ENCODE results near the gene SEC24C.

Gene SEC24C

GRCh38 chr10:73815719-73816030 lies 71.5 kb downstream of the SEC24C start:
- DNase-seq = no peak

DNA sequence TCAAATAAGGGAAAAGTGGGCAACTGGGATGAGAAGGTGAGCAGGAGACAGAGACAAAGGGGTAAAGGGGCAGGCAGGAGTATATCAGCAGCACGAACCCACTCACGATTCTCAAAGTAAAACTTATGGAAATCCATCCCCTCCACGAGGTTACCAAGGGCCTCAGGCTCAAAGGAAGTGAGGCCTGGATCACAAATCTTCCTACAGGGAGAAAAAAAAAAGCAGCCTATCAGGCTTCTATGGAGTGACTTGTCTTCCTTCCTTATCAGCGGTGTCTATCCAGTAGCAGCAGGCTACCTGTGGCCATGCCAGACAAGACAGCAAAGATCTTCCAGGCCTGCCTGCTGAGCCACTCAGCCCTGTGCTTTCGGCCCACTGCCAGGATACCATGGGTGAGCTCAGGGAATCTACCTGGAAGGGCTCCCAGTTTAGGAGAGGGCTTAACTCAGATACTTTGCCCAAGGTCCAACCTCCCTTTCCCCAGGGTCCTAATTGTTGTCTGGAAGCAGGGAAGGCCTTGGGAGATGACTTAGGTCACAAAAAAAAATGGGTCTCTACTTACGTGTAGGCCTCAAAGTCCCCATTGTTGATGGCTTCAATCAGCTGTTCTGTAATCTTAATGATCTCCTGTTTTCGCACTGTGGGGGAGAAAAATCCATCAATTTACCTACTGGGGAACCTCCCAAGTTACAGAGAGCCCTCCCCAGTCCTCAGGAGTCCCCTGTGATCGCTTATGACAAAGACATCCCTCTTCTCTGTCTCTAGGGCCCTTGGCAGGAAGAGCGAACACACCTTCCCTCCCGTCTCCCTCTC lies 73.0 kb downstream of the SEC24C start:
- DNase-seq = no peak

DNA sequence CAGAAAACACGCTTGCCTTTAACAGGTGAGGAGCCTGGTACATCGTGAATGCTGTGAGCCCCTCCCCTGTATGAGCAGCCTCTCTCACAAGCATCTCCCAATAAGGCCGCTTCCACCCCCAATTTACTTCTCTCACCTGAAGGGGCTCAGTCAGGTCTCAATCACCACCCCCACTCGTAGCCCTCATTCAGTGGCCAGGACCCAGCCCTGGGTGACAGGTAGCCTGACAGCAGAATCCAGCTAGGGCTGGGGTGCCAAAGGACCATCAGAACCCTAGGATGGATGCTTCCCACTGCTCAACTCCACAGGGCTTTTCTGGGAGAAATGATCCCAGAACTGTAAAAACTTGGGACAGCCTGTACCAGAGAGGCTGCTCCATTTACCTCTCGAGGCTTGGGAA lies 73.7 kb downstream of the SEC24C start:
- no peak for DNase-seq

- DNase-seq = no peak
Measured at GRCh38 chr10:73818402-73818801, 74.2 kb downstream of the SEC24C start.

DNA sequence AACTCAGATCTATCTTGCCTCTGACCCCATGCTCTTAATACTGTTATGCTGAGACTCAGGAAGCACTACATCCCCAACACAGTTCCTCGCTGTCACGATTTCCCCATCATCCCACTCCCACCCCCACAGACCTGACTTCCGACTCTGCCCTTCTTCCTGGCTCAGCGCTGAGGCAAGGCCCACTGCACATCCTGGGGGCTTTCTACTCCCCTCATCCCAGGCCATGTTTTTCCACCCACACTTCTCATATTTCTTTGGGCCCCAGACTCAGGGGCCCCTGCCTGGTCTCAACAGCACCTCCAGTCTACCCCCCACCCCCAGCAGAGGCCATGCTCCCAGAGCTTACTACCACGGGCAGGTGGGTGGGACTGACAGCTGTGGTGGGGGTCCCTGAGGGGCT lies 74.9 kb downstream of the SEC24C start:
- no peak for DNase-seq

- DNase-seq = no peak
Measured at GRCh38 chr10:73819513-73820093, 75.4 kb downstream of the SEC24C start.

Data from DMS79 treated with DMSO at 0.1 percent for 48 hours (cell line).